Measurements from ENCODE around the gene DAPK2.

DNA sequence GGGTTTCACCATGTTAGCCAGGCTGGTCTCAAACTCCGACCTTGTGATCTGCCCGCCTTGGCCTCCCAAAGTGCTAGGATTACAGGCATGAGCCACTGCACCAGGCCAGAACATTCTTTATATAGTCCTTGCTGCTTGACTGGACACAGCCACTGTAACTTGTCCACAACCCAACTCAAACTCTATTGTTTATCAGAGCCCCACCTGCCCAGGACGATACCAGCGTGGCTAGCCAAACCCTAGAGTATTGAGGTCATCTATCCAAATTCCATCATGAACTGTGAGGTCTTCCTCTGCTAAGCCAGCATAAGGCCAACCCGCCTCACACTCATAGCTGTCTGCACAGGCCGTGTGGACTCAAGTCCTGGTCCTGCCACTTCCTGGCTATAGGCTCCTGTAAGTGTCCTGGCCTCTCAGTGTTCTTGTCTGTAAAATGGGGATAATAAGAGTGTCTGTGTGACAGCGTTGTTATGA lies 63.9 kb downstream of the DAPK2 start:
- TF ChIP-seq, protein P1, sequence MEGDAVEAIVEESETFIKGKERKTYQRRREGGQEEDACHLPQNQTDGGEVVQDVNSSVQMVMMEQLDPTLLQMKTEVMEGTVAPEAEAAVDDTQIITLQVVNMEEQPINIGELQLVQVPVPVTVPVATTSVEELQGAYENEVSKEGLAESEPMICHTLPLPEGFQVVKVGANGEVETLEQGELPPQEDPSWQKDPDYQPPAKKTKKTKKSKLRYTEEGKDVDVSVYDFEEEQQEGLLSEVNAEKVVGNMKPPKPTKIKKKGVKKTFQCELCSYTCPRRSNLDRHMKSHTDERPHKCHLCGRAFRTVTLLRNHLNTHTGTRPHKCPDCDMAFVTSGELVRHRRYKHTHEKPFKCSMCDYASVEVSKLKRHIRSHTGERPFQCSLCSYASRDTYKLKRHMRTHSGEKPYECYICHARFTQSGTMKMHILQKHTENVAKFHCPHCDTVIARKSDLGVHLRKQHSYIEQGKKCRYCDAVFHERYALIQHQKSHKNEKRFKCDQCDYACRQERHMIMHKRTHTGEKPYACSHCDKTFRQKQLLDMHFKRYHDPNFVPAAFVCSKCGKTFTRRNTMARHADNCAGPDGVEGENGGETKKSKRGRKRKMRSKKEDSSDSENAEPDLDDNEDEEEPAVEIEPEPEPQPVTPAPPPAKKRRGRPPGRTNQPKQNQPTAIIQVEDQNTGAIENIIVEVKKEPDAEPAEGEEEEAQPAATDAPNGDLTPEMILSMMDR (conservative IDR thresholded peaks at IDR 0.05; ENCODE audit: low read length): no peak
- TF ChIP-seq EZH2phosphoT487 (IDR thresholded peaks at IDR 0.05; ENCODE audit: borderline replicate concordance): no peak

All from Loucy (cell line).